GM12891 (cell line): ENCODE data around the gene NFIX.

Experiments used
- PAX5 ChIP-seq: IDR thresholded peaks from 2 replicates; pipeline ENCODE4 v1.6.1; 2011; ENCODE audit warnings: low read length, moderate library complexity, mild to moderate bottlenecking; ENCODE audit not compliant: insufficient read depth, severe bottlenecking
- POLR2A ChIP-seq: IDR thresholded peaks from 2 replicates; pipeline ENCODE4 v1.6.1; 2011; ENCODE audit warnings: low read depth, low read length, control low read depth
- POLR2AphosphoS5 ChIP-seq: IDR thresholded peaks from 2 replicates; pipeline ENCODE4 v1.6.1; 2011; ENCODE audit warnings: low read depth, low read length, control low read depth
- POU2F2 ChIP-seq: IDR thresholded peaks from 2 replicates; pipeline ENCODE4 v1.6.1; 2011; ENCODE audit warnings: low read depth, mild to moderate bottlenecking, control low read depth, low read length, moderate library complexity
- SPI1 ChIP-seq: IDR thresholded peaks from 2 replicates; pipeline ENCODE4 v1.6.1; 2011; ENCODE audit warnings: low read depth, low read length, control low read depth
- TAF1 ChIP-seq: IDR thresholded peaks from 2 replicates; pipeline ENCODE4 v1.6.1; 2011; ENCODE audit warnings: low read depth, low read length, control low read depth

DNA sequence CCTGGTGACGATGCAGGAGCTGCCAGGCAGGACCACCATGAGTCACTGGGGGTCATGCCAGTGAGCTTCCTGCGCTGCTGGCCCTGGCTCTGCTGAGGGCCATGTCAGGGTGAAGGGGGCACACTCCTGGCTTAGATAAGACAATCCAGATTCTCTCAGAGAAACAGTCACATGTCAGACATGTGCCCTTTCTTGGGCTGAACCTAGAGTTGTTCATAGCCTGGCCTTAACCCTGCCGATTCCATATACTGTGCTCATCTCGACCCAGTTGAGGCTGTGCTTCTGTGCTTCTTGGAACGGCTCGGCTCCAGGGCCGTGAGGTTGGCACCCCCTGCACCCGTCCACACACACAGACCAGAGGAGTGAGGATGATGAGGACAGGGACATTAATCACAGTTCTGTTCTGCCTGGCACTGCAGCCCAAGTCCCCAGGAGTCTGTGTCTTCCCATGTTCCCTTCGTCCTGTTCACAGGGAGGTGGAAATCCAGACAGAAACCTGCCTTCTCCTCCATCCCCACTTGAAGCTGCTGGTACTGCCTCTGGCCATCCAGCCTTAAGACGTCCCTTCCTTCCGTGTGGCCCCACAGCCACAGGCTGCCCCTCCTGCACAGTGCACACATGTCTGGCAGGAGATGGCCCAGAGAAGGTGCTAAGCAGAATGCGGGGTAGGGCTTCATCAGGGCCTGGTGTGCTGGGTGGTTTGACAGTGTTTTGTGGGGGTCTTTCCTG is 57.3 kb downstream of the NFIX start:
- no peak for TF ChIP-seq TAF1
- no peak for TF ChIP-seq POLR2A
- TF ChIP-seq POLR2AphosphoS5, result no peak
- no peak for TF ChIP-seq SPI1
- no peak for TF ChIP-seq POU2F2
- TF ChIP-seq PAX5, result no peak
